ENCODE measurements around the gene NPAP1. TPM values are rescaled to one million over a fixed set of nuclear protein-coding genes. Genes with fewer than 3 reads are reported as not detected.

NPAP1 gene
- total RNA-seq, 1 experiment from 2014 or later: not detected

DNA sequence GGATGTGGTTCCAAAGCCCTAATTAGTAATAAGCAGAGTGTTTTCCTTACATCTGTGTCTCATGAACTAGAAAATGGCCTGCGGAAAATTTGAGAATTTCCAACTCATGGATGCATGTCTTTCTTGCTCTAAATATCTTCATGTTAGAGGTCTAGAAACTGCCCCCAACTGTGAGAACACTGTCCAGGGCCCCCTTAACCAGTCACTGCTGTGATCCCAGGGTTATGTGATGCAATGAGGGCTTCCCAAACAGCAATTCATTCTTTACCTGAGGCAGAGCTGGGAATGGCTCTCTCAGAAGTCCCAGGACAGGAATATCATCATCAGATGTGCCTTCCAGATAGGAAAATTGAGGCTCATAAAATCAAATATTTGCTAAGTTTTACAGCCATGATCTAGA, 8.2 kb downstream of the NPAP1 start:
- CTCF ChIA-PET: no interaction called here
- DNase-seq (ENCODE audit: low read depth, low spot score) (no peak), ATAC-seq (no peak)
- no peaks in the 10 kb centered on the region for H3K9me3 ChIP-seq (ENCODE audit: control insufficient read depth, insufficient read depth, low read depth, low read length)
- H3K27ac ChIP-seq (ENCODE audit: low read length): no peak overlapping the region
- no peaks in the 10 kb centered on the region for H3K27me3 ChIP-seq (ENCODE audit: control insufficient read depth, insufficient read depth, low read length)
- no peak for TF ChIP-seq TCF7L2 (IDR thresholded peaks at IDR 0.05; ENCODE audit: low read depth, low read length)
- H3K36me3 ChIP-seq (ENCODE audit: control insufficient read depth, insufficient read depth, low read length): no peaks in the 10 kb centered on the region
- no peaks in the 10 kb centered on the region for H3K4me1 ChIP-seq (ENCODE audit: control insufficient read depth, insufficient read depth, low read length)
- intact Hi-C loops (cut with micrococcal nuclease; ENCODE audit: unreplicated experiment) (no loop called here), in situ Hi-C loops (cut with HindIII; ENCODE audit: low pct_unique_long_range_greater_than_20kb, low sequenced_read_pairs) (no loop called here)
- POLR2A ChIA-PET: no interaction called here
- no peak overlapping the region for H3K4me3 ChIP-seq (ENCODE audit: low read depth in 2 of 2, low read length in 2 of 2)
- no TSS peak for BruUV-seq (replicated peaks)

DNA sequence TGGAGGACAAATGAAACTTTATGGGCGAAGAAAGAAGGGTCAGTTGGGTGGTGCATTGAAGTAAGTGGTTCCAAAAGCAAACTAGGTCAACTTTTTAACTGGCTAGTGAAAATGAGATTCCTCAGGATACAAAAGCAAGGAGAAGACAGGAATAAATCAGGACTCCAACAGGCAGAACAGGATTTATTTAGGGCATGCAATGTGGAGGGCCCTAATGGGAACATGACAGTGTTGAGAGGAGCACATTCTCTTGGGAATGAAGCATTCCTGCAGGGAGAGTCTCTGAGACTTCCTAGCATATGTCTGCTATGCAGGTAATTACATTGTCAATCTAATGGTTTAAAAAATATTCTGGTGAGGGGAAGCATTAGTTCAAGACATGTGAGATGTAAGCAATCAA, 8.7 kb downstream of the NPAP1 start:
- H3K9me3 ChIP-seq (ENCODE audit: control insufficient read depth, insufficient read depth, low read depth, low read length): no peaks in the 10 kb centered on the region
- intact Hi-C loops (cut with micrococcal nuclease; ENCODE audit: unreplicated experiment): no loop called here
- in situ Hi-C loops (cut with HindIII; ENCODE audit: low pct_unique_long_range_greater_than_20kb, low sequenced_read_pairs): no loop called here
- no peaks in the 10 kb centered on the region for H3K36me3 ChIP-seq (ENCODE audit: control insufficient read depth, insufficient read depth, low read length)
- no peak overlapping the region for H3K27ac ChIP-seq (ENCODE audit: low read length)
- H3K4me1 ChIP-seq (ENCODE audit: control insufficient read depth, insufficient read depth, low read length): no peaks in the 10 kb centered on the region
- ChIA-PET CTCF (no interaction called here), POLR2A (no interaction called here)
- TF ChIP-seq SIN3A (IDR thresholded peaks at IDR 0.05; ENCODE audit: borderline replicate concordance, insufficient read depth, low read depth, low read length) (no peak), POLR2AphosphoS5 (IDR thresholded peaks at IDR 0.05; ENCODE audit: low read depth, low read length) (no peak), TCF7L2 (IDR thresholded peaks at IDR 0.05; ENCODE audit: low read depth, low read length) (no peak)
- TF ChIP-seq, protein P1, sequence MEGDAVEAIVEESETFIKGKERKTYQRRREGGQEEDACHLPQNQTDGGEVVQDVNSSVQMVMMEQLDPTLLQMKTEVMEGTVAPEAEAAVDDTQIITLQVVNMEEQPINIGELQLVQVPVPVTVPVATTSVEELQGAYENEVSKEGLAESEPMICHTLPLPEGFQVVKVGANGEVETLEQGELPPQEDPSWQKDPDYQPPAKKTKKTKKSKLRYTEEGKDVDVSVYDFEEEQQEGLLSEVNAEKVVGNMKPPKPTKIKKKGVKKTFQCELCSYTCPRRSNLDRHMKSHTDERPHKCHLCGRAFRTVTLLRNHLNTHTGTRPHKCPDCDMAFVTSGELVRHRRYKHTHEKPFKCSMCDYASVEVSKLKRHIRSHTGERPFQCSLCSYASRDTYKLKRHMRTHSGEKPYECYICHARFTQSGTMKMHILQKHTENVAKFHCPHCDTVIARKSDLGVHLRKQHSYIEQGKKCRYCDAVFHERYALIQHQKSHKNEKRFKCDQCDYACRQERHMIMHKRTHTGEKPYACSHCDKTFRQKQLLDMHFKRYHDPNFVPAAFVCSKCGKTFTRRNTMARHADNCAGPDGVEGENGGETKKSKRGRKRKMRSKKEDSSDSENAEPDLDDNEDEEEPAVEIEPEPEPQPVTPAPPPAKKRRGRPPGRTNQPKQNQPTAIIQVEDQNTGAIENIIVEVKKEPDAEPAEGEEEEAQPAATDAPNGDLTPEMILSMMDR (IDR thresholded peaks at IDR 0.05): no peak
- TF ChIP-seq, protein P2, sequence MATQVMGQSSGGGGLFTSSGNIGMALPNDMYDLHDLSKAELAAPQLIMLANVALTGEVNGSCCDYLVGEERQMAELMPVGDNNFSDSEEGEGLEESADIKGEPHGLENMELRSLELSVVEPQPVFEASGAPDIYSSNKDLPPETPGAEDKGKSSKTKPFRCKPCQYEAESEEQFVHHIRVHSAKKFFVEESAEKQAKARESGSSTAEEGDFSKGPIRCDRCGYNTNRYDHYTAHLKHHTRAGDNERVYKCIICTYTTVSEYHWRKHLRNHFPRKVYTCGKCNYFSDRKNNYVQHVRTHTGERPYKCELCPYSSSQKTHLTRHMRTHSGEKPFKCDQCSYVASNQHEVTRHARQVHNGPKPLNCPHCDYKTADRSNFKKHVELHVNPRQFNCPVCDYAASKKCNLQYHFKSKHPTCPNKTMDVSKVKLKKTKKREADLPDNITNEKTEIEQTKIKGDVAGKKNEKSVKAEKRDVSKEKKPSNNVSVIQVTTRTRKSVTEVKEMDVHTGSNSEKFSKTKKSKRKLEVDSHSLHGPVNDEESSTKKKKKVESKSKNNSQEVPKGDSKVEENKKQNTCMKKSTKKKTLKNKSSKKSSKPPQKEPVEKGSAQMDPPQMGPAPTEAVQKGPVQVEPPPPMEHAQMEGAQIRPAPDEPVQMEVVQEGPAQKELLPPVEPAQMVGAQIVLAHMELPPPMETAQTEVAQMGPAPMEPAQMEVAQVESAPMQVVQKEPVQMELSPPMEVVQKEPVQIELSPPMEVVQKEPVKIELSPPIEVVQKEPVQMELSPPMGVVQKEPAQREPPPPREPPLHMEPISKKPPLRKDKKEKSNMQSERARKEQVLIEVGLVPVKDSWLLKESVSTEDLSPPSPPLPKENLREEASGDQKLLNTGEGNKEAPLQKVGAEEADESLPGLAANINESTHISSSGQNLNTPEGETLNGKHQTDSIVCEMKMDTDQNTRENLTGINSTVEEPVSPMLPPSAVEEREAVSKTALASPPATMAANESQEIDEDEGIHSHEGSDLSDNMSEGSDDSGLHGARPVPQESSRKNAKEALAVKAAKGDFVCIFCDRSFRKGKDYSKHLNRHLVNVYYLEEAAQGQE (IDR thresholded peaks at IDR 0.05; ENCODE audit: insufficient read depth in 1 of 2, low read depth in 2 of 2, low read length in 1 of 2): no peak
- ATAC-seq: no peak
- DNase-seq (ENCODE audit: low read depth, low spot score): no peak
- BruUV-seq (replicated peaks): no TSS peak
- H3K4me3 ChIP-seq (ENCODE audit: low read depth in 2 of 2, low read length in 2 of 2): no peak overlapping the region
- no peaks in the 10 kb centered on the region for H3K27me3 ChIP-seq (ENCODE audit: control insufficient read depth, insufficient read depth, low read length)

DNA sequence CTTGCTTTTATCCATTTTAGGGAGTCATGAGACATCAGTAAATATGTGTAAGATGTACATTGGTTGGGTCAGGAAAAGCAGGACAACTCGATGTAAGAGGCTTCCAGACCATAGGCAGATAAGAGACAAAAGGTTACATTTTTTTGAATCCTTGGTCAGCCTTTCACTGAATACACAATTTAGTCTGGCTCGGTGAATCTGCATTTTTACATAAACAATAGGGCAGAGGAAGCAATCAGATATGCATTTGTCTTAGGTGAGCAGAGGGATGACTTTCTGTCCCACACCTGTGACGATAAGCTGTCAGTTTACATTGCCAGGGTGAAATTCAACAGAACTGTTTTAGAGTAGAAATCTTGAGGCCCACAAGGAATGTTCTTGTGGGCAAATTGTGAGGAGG, 20.6 kb downstream of the NPAP1 start:
- in situ Hi-C loops (cut with HindIII; ENCODE audit: low pct_unique_long_range_greater_than_20kb, low sequenced_read_pairs) (no loop called here), intact Hi-C loops (cut with micrococcal nuclease; ENCODE audit: unreplicated experiment) (no loop called here)
- no peak overlapping the region for H3K27ac ChIP-seq (ENCODE audit: low read length)
- H3K4me1 ChIP-seq (ENCODE audit: control insufficient read depth, insufficient read depth, low read length): no peaks in the 10 kb centered on the region
- H3K36me3 ChIP-seq (ENCODE audit: control insufficient read depth, insufficient read depth, low read length): no peaks in the 10 kb centered on the region
- H3K9me3 ChIP-seq (ENCODE audit: control insufficient read depth, insufficient read depth, low read depth, low read length): 0 out of 2 replicates have a peak, but pooled peaks cover 4% of the 10 kb centered on the region
- TF ChIP-seq POLR2AphosphoS5 (IDR thresholded peaks at IDR 0.05; ENCODE audit: low read depth, low read length) (no peak), SIN3A (IDR thresholded peaks at IDR 0.05; ENCODE audit: borderline replicate concordance, insufficient read depth, low read depth, low read length) (no peak), TCF7L2 (IDR thresholded peaks at IDR 0.05; ENCODE audit: low read depth, low read length) (no peak)
- TF ChIP-seq, protein P1 (IDR thresholded peaks at IDR 0.05): no peak
- TF ChIP-seq, protein P2 (IDR thresholded peaks at IDR 0.05; ENCODE audit: insufficient read depth in 1 of 2, low read depth in 2 of 2, low read length in 1 of 2): no peak
- no TSS peak for BruUV-seq (replicated peaks)
- POLR2A ChIA-PET: no interaction called here
- no peak for ATAC-seq
- no peaks in the 10 kb centered on the region for H3K27me3 ChIP-seq (ENCODE audit: control insufficient read depth, insufficient read depth, low read length)
- no peak for DNase-seq (ENCODE audit: low read depth, low spot score)
- no peak overlapping the region for H3K4me3 ChIP-seq (ENCODE audit: low read depth in 2 of 2, low read length in 2 of 2)
- CTCF ChIA-PET: no interaction called here
